Activated gamma-delta T cell treated with Interleukin-2 at 50 U/mL for 16 hours (primary cell): ENCODE results near the gene GSTK1.

Experiments
- DNase-seq: peaks from one replicate; pipeline ENCODE4 v3.0.0-alpha.2; 2020

Gene GSTK1

GRCh38 chr7:143300959-143301935, 38.0 kb downstream of the GSTK1 start:
- no peak for DNase-seq

DNA sequence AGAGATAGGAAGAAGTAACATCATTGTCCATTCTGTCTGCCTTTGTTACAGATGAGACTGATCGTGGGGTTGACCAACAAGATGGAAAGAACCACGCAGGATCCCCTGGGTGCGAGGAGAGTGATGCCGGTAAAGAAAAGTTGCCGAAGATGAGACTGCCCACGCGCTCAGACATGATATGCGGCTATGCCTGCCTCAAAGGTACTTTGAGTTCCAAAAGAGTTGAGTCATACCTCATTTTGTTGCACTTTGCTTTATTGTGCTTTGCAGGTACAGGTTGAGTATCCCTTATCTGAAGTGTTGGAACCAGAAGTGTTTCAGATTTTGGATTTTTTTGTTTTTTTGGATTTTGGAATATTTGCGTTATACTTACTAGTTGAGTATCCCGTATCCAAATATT, 40.5 kb downstream of the GSTK1 start:
- no peak for DNase-seq

DNA sequence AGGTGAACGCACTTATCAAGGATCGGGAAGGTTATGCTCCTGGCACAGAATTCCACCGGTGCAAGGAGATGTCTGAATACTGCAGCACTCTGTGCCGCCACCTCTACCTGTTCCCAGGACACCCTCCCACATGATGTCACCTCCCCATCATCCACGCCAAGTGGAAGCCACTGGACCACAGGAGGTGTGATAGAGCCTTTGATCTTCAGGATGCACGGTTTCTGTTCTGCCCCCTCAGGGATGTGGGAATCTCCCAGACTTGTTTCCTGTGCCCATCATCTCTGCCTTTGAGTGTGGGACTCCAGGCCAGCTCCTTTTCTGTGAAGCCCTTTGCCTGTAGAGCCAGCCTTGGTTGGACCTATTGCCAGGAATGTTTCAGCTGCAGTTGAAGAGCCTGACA, 41.7 kb downstream of the GSTK1 start:
- DNase-seq = no peak

DNA sequence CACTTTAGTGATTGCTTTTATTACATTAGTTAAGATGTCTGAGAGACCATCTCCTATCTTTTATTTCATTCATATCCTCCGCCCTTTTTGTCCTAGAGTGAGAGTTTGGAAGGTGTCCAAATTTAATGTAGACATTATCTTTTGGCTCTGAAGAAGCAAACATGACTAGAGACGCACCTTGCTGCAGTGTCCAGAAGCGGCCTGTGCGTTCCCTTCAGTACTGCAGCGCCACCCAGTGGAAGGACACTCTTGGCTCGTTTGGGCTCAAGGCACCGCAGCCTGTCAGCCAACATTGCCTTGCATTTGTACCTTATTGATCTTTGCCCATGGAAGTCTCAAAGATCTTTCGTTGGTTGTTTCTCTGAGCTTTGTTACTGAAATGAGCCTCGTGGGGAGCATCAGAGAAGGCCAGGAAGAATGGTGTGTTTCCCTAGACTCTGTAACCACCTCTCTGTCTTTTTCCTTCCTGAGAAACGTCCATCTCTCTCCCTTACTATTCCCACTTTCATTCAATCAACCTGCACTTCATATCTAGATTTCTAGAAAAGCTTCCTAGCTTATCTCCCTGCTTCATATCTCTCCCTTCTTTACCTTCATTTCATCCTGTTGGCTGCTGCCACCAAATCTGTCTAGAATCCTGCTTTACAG, 42.3 kb downstream of the GSTK1 start:
- peak; percentile 69 for DNase-seq

- no peak for DNase-seq
These were observed 45.4 kb downstream of the GSTK1 start for GRCh38 chr7:143308632-143309031.

DNA sequence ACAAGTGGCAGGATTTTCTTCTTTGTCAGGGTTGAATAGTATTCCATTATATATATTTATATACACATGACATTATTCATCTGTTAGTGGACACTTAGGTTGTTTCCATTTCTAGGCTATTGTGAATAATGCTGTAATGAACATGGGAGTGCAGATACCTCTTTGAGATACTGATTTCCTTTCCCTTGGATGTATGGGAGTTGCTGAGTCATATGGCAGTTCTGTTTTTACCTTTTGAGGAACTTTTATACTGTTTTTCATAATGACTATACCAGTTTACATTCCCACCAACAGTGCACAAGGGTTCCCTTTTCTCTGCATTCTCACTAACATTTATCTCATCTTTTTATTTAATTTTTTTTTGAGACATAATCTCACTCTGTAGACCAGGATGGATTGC, 50.9 kb downstream of the GSTK1 start:
- no peak for DNase-seq

DNA sequence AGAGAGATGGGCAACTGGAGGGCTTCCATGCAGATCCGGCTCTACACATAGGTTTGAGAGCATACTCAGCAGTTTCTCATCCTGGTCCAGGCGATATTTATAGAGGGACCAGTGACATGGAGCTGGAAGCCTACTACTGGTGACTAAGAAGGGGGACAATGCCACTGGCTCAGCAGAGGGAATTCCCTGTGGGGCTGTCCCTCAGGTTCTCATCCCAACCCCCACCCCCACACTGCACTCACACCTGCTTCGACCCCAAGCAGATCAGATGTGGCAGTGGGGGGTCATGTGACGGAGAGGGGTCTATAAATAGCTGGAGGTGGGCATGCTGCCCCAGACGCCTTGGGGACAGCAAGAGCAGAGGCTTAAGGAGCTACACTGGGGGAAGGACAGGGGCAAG, 52.5 kb downstream of the GSTK1 start, which contains the start of gene CLCN1:
CLCN1 (plus strand) TSS at position 336 of the 400 bp plus-strand sequence. CDS start 102 bp downstream, outside the sequence.
- no peak for DNase-seq

DNA sequence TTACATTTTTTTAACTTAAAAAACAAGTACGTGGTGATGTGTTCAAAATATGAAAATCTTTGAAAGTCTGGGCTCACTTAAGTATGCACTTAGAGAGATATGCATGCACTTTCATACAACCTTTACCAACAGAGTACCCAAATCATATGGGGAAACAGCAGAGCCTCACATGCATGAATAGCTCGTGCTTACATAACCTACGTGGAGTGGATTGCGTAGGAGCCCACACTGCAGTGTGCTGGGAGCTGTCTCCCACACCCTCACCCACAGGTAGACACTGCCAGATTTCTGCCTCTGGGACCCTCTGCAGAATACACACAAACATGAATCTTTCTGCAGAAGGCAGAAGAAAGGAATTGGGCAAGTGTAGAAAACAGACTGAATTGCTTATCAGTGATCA, 53.3 kb downstream of the GSTK1 start:
- DNase-seq = no peak

DNA sequence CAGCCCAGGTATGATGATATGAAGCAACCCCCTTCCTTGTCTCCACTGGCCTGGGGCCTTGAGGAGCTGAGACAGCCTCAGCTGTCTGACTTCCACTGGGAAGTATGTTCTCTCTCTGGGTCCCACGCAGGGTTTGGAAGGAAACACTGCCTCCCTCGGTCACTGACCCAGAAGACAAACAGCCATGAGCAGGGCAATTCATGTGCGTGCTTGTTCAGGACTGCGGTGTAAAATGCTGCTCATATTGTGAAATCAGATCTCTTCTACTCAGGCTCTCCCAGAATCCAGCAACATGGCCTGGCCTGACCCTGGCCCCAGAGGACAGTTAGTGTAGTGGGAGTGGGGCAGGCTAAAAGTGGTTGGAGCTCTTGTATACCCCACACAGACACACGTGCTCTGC, 55.4 kb downstream of the GSTK1 start:
- no peak for DNase-seq
